Posterior vena cava (tissue), 2 donors: ENCODE measurements around the gene SNRK. TPM values are rescaled to one million over a fixed set of nuclear protein-coding genes. Genes with fewer than 3 reads are reported as not detected.

ENCODE experiments used
- DNase-seq: peaks from one replicate; pipeline ENCODE4 v3.0.0-alpha.2; 2020; ENCODE audit warnings: low spot score
- intact Hi-C, 2 donors: fragments of 100-400 bp; cut with DNase I; formaldehyde crosslinking; loops; one replicate each; pipeline versions ENCODE4 v1.14.1 to v1.14.2; 2022 to 2023
- total RNA-seq, 2 donors: library from RNA; stranded (reverse); fragmentation: NEBNext Ultra II Directional; extraction: Animal tissue kit (Norgen Biotek cat#: 25700); gene quantifications; one replicate each; pipeline ENCODE4 v1.2.1, GENCODE V29; 2021
- donor health status: DM: yes; HTN: yes; CAD: no.
- donor health status: DM: yes; HTN: yes; CAD: no.

Gene SNRK
- total RNA-seq, 2 donors from 2014 or later: 34.8 to 49.3 TPM

DNA sequence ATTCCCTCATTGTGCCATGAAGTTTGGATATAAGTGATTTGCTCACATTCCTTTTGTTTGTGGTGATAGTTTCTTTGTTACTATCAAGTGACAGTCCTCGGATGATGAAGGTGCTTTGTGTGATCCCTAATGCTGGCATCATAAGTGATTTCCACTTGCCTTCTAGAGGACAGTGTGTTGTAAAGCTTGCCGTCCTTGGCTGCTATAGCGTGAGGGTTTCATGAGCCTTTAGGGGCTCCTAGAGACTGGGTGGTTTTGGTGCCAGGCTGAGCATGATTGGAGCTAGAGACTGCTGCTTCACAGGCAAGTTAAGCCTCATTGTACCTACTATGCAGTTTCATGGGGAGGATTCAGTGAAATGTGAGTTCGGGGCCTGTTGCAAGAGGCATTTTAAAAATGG is 12.4 kb downstream of the SNRK start:
- DNase-seq: no peak
- intact Hi-C loops: no loop called here

DNA sequence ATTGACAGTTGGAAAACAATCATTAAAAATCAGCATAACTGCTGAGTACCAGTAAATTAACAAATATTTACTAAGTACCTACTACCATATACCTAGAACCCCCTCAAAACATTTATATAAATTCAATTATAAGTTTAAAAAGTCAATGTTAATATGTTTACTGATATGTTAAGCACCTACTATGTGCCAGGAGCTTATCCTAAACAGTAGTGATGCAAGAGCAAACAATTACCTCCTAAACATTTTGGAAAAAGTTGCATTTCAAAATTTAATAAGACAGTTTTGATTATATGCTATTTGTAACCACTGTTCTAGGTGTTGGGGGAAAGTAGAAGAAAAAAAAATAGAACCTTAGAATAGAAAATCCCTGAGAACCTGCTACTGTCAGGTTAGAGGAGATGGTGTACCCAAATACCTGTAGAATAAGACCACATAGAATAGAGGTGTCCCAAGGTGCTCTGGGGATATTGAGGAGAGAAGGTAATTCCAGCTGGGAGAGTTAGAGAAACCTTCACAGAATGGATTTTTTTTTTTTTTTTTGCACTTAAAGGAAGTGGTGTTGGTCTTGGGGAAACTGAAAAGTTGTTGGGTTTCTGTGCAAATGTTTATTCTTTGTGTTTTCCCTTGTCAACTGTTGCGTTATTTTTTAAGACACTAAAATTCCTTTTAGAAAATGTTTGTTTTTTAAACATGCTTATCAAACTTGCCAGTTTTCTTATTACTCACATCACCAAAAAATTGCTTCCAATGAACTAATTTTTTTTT is 16.0 kb downstream of the SNRK start:
- intact Hi-C loops: no loop called here
- no peak for DNase-seq

GRCh38 chr3:43304126-43304525 is 17.8 kb downstream of the SNRK start:
- DNase-seq: no peak
- intact Hi-C loops: no loop called here

DNA sequence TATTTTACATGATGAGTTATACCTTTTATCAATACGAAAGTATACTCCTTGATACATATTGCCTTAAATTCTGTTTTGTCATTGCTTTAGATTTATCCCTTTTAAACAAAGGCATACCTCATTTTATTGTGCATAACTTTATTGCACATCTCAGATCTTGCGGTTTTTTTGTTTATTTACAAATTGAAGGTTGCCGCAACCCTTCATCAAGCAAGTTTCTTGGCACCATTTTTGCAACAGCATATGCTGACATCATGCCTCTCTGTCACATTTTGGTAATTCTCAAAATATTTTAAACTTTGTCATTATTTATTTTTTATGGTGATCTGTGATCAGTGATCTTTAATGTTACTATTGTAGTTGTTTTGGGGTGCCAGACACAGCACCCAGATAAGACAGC is 20.9 kb downstream of the SNRK start:
- DNase-seq: no peak
- intact Hi-C loops: no loop called here

DNA sequence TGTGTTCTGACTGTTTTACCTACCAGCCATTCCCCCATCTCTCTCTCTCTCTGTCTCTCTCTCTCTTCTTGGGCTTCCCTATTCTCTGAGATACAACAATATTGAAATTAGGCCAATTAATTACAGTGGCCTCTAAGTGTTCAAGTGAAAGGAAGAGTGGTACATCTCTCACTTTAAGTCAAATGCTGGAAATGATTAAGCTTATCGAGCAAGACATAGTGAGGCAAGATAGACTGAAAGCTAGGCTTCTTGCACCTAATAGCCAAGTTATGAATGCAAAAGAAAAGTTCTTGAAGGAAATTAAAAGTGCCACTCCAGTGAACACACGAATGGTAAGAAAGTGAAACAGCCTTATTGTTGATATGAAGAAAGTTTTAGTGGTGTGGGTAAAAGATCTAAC is 21.3 kb downstream of the SNRK start:
- intact Hi-C loops: no loop called here
- DNase-seq: no peak

DNA sequence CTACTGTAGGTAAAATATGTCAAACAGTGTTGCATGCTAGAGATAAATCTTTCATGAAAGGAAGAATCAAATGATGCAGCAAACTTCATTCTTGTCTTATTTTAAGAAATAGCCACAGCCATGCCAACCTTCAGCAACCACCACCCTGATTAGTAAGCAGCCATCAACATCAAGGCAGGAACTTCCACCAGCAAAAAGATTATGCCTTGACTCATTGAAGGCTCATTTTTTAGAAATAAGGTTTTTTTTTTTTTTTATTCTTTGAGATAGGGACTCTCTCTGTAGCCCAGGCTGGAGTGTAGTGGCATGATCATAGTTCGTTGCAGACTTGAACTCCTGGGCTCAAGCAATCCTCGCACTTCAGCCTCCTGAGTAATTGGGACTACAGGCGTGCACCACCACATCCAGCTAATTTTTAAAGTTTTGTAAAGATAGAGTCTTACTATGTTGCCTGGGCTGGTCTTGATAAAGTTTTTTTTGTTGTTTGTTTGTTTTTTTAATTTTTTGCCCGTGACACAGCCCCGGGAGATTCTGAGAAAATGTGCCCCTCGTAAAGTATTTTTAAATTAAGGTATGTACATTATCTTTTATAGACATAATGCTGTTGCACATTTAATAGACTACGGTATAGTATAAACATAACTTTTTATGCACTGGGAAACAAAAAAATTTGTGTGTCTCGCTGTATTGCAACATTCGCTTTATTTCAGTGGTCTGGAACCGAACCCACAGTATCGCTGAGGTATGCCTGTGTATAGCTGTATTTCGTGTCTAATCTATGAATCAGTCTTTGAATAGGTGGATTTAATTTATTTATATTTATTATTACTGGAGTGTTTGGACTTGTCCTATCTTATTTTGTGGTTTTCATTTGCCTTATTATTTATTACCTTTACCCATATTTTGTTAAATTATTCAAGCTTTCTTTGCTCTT is 23.3 kb downstream of the SNRK start:
- intact Hi-C loops: no loop called here
- DNase-seq: no peak

- no peak for DNase-seq
- intact Hi-C loops: no loop called here
Observed at GRCh38 chr3:43316783-43317460, 30.6 kb downstream of the SNRK start.

DNA sequence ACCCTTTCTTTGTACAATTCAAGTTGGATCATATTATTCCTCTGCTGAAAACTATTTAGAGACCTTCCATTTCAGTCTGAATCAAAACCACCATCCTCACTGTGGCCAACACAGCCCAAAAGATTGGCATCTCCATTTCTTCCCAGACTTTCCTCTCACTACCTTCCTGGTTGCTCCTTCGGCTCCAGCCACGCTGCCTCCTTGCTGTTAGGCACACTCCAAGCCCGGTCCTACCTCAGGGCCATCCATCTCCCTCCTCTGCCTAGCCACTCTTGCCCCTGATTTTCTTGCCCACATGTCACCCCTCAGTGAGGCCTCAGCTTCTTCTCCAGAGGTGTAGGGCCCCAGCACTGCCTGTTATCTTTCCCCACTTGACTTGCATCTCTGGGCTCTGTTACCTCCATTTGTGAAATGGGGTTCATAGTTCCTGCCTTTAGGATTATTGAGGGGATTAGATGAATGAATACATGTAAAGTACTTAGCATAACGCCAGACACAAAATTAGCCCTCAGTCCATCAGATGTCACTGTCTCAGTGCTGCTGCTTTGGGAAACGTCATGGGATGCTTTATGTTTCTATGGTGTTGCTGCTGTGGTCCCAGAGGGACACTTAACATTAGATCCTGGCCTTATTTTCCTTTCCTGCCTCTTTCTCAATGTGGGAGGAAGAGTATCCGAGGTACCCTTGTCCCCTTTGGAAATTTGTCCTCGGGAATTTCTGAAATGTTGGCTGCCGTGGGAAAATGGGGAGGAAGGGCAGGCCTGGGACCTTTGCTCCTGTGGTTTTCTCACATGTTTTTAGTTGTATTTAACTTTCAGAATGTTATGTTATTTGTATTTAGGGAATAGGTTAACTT is 31.3 kb downstream of the SNRK start:
- intact Hi-C loops: no loop called here
- DNase-seq: no peak

- intact Hi-C loops: no loop called here
- no peak for DNase-seq
Observed at GRCh38 chr3:43319376-43319775, 33.0 kb downstream of the SNRK start.

GRCh38 chr3:43319794-43320193 is 33.5 kb downstream of the SNRK start:
- DNase-seq: no peak
- intact Hi-C loops: no loop called here

DNA sequence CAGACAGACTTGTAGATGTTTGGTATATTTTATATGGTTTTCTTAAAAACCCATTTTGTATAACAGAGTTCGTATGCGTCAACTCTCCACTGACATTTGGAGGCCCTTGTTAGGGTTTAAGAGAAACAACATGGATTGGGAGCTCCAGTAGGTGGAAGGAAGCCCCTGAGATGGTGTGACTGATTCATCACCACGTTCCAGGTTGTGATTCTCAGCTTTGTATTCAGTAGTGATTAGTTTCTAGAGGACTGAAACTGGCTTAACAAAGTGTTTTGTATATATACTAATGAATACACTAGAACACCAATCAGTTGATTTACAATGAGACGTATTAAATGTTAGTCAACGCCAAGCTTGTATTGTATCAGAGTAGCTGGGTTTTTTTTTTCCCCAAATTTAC is 33.9 kb downstream of the SNRK start:
- no peak for DNase-seq
- intact Hi-C loops: no loop called here

DNA sequence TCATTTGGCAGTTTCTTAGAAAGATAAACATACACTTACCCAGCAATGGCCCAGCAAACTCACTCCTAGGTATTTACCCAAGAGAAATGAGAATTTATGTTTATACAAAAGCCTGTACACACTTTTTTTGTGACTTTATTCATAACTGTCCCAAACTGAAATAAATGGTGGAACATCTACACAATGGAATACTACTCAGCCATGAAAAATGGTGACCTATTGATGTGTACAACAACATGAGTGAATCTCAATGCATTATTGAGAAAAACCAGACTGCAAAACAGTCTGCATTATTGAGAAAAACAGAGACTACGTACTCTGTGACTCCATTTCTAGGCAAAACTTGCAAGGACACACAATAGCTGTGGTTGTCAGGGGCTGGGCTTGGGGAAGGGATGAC is 37.2 kb downstream of the SNRK start:
- DNase-seq: no peak
- intact Hi-C loops: no loop called here

- intact Hi-C loops: no loop called here
- DNase-seq: no peak
Observed at GRCh38 chr3:43326891-43327581, 40.7 kb downstream of the SNRK start.

DNA sequence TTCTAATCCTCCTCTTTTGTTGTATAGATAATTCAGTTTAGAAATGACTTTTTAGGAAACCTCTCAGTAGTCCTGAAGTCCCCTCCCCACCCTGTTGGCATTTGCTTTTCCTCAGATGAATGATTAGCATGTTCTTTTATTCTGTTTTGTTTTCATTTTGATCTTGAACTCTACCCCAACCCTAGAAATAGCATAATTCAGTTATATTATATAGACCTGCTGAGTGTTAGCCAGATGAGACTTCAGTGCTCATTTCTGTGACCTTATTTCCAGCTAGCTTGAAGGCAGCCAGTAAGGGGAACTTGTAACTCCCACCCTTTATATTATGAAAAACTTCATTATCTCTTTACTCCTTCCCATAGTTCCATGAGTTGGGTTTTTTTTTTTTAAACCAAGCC is 41.2 kb downstream of the SNRK start:
- DNase-seq: no peak
- intact Hi-C loops: no loop called here

GRCh38 chr3:43328653-43329052 is 42.3 kb downstream of the SNRK start:
- intact Hi-C loops: no loop called here

GRCh38 chr3:43330981-43331380 is 44.6 kb downstream of the SNRK start:
- DNase-seq: no peak
- intact Hi-C loops: no loop called here

More at GRCh38 chr3:43328653-43329052, 42.3 kb downstream of the SNRK start:
- no peak for DNase-seq

GRCh38 chr3:43331381-43331780 is 45.0 kb downstream of the SNRK start:
- intact Hi-C loops: no loop called here

DNA sequence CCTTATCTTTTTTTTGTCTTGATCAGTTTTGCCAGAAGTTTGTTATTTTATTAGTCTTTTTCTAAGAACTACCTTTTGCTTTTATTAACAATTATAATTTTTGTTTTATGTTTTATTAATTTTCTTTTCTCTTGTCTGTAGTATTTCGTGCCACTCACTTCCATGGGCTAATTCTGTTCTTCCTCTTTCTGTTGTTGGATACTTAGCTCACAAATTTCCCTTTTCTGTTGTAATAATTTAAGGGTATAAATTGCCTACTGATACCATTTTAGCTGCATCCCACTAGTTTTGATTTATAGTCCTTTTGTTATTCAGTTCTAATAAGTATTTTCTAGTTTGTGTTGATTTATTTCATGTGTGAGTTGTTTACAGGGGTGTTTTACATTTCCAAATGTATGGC is 48.6 kb downstream of the SNRK start:
- DNase-seq: no peak

More at GRCh38 chr3:43331381-43331780, 45.0 kb downstream of the SNRK start:
- no peak for DNase-seq

GRCh38 chr3:43335799-43336198 is 49.5 kb downstream of the SNRK start:
- intact Hi-C loops: no loop called here
- DNase-seq: no peak

More for the DNA sequence above, 48.6 kb downstream of the SNRK start:
- intact Hi-C loops: no loop called here
